ENCODE measurements around the gene GDE1.

Gene GDE1

DNA sequence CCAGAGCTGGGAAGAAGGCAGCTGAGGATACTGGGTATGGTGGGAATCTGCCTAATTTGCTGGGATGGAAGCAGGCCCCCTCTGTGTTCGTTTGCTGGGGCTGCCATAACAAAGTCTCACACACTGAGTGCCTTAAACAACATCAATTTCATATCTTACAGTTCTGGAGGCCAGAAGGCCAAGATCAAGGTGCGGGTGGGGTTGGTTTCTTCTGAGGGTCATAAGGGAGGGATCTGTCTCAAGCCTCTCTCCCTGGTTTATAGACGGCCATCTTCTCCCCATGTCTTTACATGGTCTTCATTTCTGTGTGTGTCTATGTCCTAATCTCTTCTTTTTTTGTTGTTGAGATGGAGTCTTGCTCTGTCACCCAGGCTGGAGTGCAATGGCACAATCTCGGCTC lies 35.8 kb downstream of the GDE1 start:
- DNase-seq: no peak

DNA sequence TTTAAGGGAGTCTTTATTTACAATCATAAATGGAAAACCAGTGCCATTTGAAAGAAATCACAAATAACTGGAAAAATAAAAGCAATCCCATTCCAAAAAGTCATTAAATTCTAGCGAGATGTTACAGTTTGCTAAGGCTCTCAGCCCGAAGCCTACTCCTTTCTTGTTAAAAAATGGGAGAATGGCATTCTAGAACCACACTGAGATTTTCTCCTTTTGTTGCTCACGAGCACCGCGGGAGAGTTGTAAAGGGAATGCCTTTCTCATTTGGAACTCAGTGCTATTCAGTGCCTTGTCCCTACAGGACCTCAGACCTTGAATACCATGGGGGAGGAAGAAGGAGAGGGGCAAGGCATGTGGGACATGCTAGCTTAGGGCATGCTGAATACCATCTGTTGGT lies 36.3 kb downstream of the GDE1 start:
- no peak for DNase-seq

DNA sequence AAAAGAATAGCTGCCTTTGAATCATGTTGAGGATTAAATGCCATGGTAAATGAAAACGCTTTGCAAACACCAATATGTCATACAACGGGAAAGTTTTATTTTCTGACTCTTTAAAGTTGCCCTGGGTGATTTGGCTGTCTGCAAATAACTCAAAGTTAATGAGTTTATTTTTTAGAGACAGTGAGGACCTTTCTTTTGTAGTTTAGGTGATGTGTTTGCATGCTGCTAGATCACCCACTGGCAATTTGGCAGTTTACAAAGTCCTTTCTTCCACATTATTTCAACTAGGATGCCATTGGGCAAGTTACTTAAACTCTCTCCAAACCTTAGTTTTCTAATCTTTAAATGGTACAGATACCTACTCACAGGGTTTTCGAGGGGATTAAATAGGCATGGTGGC lies 37.8 kb downstream of the GDE1 start:
- no peak for DNase-seq

GRCh38 chr16:19482291-19482690 lies 39.6 kb downstream of the GDE1 start:
- DNase-seq: no peak

DNA sequence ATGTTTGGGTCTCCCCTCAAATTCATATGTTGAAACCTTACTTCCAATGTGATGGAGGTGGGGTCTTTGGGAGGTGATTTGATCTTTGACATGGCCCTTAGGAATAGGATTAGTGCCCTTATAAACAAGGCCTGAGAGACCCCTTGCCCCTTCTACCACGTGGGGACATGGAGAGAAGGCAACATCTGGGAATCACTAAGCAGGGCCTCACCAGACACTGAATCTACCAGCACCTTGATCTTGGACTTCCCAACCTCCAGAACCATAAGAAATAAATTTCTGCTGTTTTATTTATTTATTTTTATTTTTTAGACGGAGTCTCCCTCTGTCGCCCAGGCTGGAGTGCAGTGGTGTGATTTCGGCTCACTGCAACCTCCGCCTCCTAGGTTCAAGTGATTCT lies 40.1 kb downstream of the GDE1 start:
- no peak for DNase-seq

DNA sequence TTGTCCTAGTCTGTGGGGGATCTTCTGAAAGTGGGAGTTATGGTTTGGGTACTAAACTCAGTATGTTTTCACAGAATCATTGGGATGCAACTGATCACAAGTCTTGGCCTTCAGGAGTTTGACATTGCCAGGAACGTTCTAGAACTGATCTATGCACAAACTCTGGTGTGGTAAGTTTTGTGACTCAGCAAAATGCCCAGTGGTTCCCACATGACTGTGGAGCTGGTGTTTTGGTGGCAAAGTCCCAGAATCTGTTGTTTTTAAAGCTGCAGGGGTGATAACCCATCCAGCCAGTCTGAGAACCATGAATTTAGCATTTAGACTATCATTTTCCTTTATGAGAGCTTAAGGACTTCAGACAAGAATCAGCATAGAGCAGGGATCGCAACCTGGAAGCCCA lies 40.6 kb downstream of the GDE1 start:
- DNase-seq: no peak

- no peak for DNase-seq
Observed at GRCh38 chr16:19479302-19479721, 42.6 kb downstream of the GDE1 start.

DNA sequence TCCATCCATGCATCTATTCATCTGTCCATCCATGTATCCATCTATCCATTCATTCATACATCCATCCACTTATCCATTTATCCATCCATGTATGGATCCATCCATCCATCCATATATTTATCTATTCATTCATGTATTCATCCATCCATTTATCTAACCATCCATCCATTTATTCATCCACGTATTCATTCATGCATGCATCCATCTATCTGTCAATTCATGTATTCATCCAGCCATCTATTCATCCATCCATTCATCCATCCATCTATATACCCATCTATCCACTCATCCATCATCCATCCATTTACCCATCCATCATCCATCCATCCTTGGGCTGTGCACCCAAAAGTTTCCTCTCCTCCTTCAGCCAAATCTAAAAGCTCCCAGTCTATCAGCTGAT lies 43.4 kb downstream of the GDE1 start:
- DNase-seq: no peak

DNA sequence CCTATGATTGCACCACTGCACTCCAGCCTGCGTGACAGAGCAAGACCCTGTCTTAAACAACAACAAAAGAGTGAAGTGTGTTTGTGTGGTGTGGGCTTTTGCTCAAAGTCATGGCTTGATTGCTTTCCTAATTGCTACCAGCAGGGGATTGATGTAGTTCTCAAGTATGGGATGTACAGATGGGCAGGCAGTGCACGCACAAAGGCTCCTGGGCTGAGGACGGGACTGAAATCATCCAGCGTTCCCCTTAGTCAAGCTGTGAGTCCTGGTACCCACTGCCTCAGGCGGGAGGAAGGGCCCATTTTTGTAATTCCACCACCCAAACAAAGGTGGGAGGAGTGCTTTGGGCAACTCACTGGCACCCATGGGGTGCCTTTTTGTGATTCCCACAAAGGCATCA lies 47.3 kb downstream of the GDE1 start:
- DNase-seq: no peak

DNA sequence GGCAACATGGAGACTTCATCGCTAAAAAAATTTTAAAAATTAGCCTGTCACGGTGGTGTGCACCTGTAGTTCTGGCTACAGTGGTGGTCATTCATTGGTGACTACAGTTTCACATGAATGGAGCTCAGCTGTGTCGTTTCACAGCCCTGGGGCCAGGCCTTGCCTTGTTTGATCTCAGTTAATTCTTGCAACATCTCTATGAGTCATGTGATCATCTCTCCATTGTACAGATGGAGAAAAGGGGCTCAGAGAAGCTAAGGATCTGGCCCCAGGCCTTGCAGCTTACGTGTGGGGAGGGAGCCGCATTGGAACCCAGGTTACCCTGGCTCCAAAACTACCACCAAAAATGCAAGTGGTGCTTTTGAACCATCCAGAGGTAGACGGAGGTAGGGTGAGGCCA lies 49.4 kb downstream of the GDE1 start:
- DNase-seq: no peak

- no peak for DNase-seq
Observed at GRCh38 chr16:19468300-19468699, 53.6 kb downstream of the GDE1 start.

DNA sequence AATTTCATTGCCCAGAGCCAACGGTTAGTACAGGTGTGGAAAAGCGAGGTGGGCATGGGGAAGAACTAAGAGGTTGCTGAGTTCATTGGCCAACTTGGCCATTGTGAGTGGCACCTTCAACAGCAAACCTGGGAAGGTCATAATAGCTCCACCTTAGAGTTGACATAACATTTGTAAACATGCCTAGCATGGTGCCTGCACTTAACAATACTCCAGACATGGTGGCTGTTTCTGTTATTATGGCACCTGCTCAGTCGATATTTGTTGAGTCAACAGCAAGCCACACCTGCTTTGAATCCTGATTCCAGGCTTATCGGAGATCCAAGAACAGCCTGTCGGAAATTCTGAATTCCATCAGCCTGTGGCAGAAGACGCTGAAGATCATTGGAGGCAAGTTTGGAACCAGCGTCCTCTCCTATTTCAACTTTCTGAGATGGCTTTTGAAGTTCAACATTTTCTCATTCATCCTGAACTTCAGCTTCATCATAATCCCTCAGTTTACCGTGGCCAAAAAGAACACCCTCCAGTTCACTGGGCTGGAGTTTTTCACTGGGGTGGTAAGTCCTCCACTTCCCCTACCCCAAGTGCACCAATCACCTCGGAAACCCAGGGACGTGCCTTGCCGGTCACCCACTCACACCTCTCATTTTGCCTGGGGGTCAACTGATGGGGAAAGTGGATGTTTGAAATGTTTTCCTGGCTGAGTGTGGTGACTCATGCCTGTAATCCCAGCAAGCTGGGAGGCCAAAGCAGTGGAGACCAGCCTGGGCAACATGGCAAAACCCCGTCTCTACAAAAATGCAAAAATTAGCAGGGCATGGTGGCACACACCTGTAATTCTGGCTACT lies 58.2 kb downstream of the GDE1 start:
- DNase-seq: no peak

DNA sequence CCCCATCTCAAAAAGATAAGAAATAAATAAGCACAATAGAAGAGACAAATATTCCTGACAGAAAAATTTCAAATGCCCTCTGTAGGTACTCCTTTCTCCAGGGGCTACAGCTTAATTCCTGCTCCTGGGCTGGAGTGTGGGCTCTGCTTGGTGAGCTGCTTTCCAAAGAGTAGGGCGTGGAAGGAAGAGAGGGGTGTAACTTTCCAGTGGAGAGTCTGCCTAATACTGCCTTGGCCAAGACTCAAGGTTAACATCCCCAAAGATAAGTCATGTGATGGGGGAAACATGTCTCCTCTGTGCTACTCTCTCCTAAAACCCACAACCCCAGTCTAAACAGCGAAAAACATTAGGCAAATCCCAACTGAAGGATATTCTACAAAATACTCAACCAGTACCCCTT lies 61.5 kb downstream of the GDE1 start:
- DNase-seq: no peak

DNA sequence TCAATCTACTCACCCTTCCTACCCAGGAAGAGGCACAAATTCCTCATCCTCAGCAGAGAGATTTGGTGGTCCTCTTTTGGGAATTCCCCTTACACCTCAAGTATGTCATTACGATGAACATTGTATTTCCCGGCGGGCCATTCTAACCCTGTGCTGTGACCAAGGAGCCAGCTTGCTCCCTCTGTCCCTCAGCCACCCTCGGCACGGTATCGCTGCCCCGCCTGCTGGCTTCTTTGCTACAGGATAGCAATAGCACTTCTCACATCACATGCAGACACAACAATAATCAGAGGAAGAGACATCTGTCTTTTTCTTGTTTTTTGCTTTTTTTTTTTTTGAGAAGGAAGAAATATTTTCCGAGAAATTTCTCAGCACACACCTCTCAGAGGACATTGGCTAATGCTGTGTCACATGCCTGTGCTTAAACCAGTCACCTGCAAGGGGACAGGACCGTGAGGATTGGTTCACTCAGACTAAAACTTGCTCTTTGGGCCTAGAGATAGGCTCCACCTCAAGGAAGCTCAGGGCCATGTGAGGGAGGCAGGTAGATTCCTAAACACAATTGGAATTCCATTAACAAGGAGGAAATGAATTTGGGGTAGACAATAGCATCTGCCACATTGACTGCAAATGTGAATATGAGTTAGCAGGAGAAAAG lies 63.0 kb downstream of the GDE1 start:
- no peak for DNase-seq
